Lung (tissue), 12 donors: Measurements from ENCODE around the gene WNT7B. TPM values are rescaled to one million over a fixed set of nuclear protein-coding genes. Genes with fewer than 3 reads are reported as not detected.

Source experiments
- ATAC-seq: fragments of 200-7000 bp; cut with Tn5 transposase; one replicate; pipeline ENCODE4 v1.9.1; 2020; ENCODE audit warnings: moderate number of reproducible peaks; ENCODE audit not compliant: insufficient read depth, low FRiP score
- DNase-seq, 3 donors: peaks; one replicate each; pipeline ENCODE4 v3.0.0-alpha.2; 2013 to 2017
- H3K27ac ChIP-seq, 2 donors: one replicate each; pipeline ENCODE4 v1.5.1; 2013; ENCODE audit warnings: mild to moderate bottlenecking in 2 of 2, moderate library complexity in 2 of 2, control low read depth in 1 of 2, inconsistent platforms in 1 of 2, low read depth in 1 of 2, low read length in 1 of 2
- H3K27me3 ChIP-seq, 3 donors: one replicate each; pipeline ENCODE4 v1.5.1; 2013; ENCODE audit warnings: low read length in 2 of 3; ENCODE audit not compliant: control insufficient read depth in 3 of 3, insufficient read depth in 3 of 3
- H3K36me3 ChIP-seq, 4 donors: one replicate each; pipeline ENCODE4 v1.5.1; 2013; ENCODE audit warnings: low read length in 4 of 4, mild to moderate bottlenecking in 1 of 4, moderate library complexity in 1 of 4; ENCODE audit not compliant: control insufficient read depth in 4 of 4, insufficient read depth in 4 of 4
- H3K4me1 ChIP-seq, 5 donors: one replicate each; pipeline ENCODE4 v1.5.1; 2013; ENCODE audit warnings: low read length in 5 of 5, mild to moderate bottlenecking in 2 of 5, moderate library complexity in 1 of 5; ENCODE audit not compliant: control insufficient read depth in 5 of 5, insufficient read depth in 5 of 5
- H3K4me3 ChIP-seq: one replicate; pipeline ENCODE4 v1.5.1; 2013; ENCODE audit warnings: mild to moderate bottlenecking, control low read depth, moderate library complexity
- H3K9ac ChIP-seq, 2 donors: one replicate each; pipeline ENCODE4 v1.5.1; 2013; ENCODE audit warnings: low read length in 2 of 2, control low read depth in 1 of 2; ENCODE audit not compliant: insufficient read depth in 1 of 2
- H3K9me3 ChIP-seq, 4 donors: one replicate each; pipeline ENCODE4 v1.5.1; 2013; ENCODE audit warnings: low read length in 3 of 4, mild to moderate bottlenecking in 1 of 4, moderate library complexity in 1 of 4; ENCODE audit not compliant: control insufficient read depth in 4 of 4, insufficient read depth in 3 of 4
- CTCF ChIP-seq: IDR thresholded peaks from 2 replicates; pipeline ENCODE4 v1.5.1; 2012; ENCODE audit warnings: mild to moderate bottlenecking; ENCODE audit errors: control extremely low read depth, extremely low read depth
- WGBS, 2 donors: extraction: QIAGEN DNeasy Blood & Tissue Kit; methylation state at CpG; one replicate each; pipeline ENCODE4 v1.1.7; 2013; 5-methylcytosine and 5-hydroxymethylcytosine counted together
- polyA plus RNA-seq, 2 donors: library from polyadenylated mRNA; stranded (reverse); fragments of 200-250 nt; gene quantifications; one replicate each; pipeline ENCODE4 v1.2.1, GENCODE V29; 2013
- total RNA-seq, 2 donors: library from RNA; depleted of rRNA in 1 of 2; stranded (reverse); fragments of >200 nt in 1 of 2; gene quantifications; one replicate each; pipeline ENCODE4 v1.2.1, GENCODE V29; 2014 to 2021
- donor health status: control.
- donor health status: control.
- donor health status: Bipolar disorder and iron deficiency.
- donor health status: healthy.
- donor health status: DM: yes; HTN: yes; CAD: no.

The WNT7B gene
- total and polyA plus RNA-seq, 4 donors, result 3.5 to 12.5 (median 6.5) TPM

- no peaks in the 10 kb centered on the region for H3K9me3 ChIP-seq
- ATAC-seq (no peak), DNase-seq (peak in 1 of 3 donors; percentile 14)
- no peak overlapping the region for H3K4me3 ChIP-seq
- H3K9ac ChIP-seq, result no peak overlapping the region
- TF ChIP-seq CTCF, result no peak
- H3K27ac ChIP-seq, result no peak overlapping the region
- H3K27me3 ChIP-seq, result peaks cover 5 to 34% (median 22%) of the 10 kb centered on the region in 3 donors
- H3K4me1 ChIP-seq, result peaks cover 0 to 27% (median 5%) of the 10 kb centered on the region in 5 donors
- no peaks in the 10 kb centered on the region for H3K36me3 ChIP-seq
- 21 to 31% methylated on average over 20 to 22 of the region's 22 CpGs for WGBS, 2 donors
Measured at GRCh38 chr22:45880091-45880715, 96.8 kb downstream of the WNT7B start.

- Histone ChIP-seq H3K27me3 (peaks cover 5 to 36% (median 23%) of the 10 kb centered on the region in 3 donors), H3K27ac (no peak overlapping the region), H3K4me3 (no peak overlapping the region), H3K9ac (no peak overlapping the region), H3K36me3 (no peaks in the 10 kb centered on the region), H3K4me1 (peaks cover 0 to 27% (median 5%) of the 10 kb centered on the region in 5 donors), H3K9me3 (no peaks in the 10 kb centered on the region)
- TF ChIP-seq CTCF, result no peak
- DNase-seq, result no peak
- no peak for ATAC-seq
- 52 to 80% methylated on average over 6 of the region's 6 CpGs for WGBS, 2 donors
Measured at GRCh38 chr22:45879552-45879949, 97.4 kb downstream of the WNT7B start.

- H3K36me3 ChIP-seq, result no peaks in the 10 kb centered on the region
- no peak for TF ChIP-seq CTCF
- no peaks in the 10 kb centered on the region for H3K9me3 ChIP-seq
- no peak overlapping the region for H3K27ac ChIP-seq
- H3K4me3 ChIP-seq, result no peak overlapping the region
- no peak for DNase-seq
- peaks cover 0 to 27% (median 5%) of the 10 kb centered on the region in 5 donors for H3K4me1 ChIP-seq
- H3K9ac ChIP-seq, result no peak overlapping the region
- H3K27me3 ChIP-seq, result peaks cover 5 to 36% (median 26%) of the 10 kb centered on the region in 3 donors
- WGBS, 2 donors, result 31 to 48% methylated on average over 16 of the region's 16 CpGs
- no peak for ATAC-seq
Measured at GRCh38 chr22:45878901-45879551, 97.9 kb downstream of the WNT7B start.
